ENCODE results near the gene SEL1L2. TPM values are rescaled to one million over a fixed set of nuclear protein-coding genes. Genes with fewer than 3 reads are reported as not detected.
"Not testable (repeated sequence)": the region's sequence is repeated elsewhere in the genome, so short reads cannot be mapped to it uniquely, and the experiment has no call there.

SEL1L2 gene
- total RNA-seq, 1 donor from 2014 or later, result not detected

DNA sequence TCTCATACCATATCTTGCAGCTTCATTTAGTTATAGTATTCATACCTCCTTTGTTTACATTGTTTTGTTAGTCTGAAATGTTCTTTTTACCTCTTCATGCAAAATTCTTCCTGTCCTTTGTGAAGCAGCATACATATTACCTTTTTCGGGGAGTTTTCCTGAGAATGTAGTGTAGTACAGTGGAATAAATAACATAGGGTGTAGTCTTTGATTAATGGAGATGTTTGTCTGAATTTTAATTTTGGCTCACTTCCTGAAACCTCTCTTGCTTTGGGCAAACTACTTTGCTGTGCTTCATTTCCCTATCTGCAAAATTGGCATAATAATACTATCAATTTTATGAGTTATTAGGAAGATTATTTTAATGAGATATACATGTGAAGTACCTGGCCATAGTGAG lies 10.5 kb upstream of the SEL1L2 start:
- no peak for DNase-seq (ENCODE audit: low read depth)
- H3K4me3 ChIP-seq (ENCODE audit: low read depth, low read length), result no peak overlapping the region
- TF ChIP-seq, protein P1, sequence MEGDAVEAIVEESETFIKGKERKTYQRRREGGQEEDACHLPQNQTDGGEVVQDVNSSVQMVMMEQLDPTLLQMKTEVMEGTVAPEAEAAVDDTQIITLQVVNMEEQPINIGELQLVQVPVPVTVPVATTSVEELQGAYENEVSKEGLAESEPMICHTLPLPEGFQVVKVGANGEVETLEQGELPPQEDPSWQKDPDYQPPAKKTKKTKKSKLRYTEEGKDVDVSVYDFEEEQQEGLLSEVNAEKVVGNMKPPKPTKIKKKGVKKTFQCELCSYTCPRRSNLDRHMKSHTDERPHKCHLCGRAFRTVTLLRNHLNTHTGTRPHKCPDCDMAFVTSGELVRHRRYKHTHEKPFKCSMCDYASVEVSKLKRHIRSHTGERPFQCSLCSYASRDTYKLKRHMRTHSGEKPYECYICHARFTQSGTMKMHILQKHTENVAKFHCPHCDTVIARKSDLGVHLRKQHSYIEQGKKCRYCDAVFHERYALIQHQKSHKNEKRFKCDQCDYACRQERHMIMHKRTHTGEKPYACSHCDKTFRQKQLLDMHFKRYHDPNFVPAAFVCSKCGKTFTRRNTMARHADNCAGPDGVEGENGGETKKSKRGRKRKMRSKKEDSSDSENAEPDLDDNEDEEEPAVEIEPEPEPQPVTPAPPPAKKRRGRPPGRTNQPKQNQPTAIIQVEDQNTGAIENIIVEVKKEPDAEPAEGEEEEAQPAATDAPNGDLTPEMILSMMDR (conservative IDR thresholded peaks at IDR 0.05; ENCODE audit: low read depth, low read length), result no peak

DNA sequence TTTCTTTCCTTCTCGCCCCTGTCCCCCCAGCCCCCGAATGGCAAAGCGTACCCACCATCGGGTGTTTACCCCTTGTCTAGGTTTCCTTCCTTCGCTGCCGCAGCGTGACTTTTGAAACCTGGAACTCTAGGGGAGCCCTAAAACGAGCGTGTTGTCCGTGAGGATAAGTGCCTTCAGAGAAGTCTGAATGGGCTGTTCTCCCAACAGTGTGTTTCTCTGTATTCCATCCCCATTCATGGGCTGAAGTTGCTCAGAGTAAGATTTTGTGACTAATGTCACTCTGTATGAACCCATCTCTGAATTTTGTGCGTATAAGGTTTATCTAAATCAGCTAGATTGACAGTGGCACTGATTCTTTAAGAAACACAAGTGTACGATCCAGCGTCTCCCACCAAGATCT lies 5.9 kb upstream of the SEL1L2 start:
- TF ChIP-seq, protein P1 (conservative IDR thresholded peaks at IDR 0.05; ENCODE audit: low read depth, low read length), result no peak
- no peak for DNase-seq (ENCODE audit: low read depth)
- H3K4me3 ChIP-seq (ENCODE audit: low read depth, low read length), result peak overlapping the region; percentile 83

DNA sequence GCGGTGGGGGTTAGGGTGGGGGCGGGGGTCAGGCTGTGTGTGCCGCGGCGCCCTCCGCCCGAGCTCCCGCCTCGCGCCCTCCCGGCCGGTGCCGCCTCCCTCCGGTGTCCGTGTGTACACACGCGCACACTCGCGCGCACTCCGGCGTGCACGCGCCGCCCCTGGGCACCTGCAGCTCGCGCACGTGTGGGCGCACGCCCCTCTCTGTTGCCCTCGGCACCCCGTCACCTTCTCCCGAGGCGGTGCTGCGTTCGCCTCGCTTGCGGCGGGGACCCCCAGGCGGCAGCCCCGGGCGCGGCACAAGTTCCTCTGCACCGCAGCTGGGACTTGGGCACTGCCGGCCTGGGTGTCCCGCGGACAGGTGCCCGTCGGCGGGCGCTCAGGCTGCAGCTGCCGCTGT lies 5.4 kb upstream of the SEL1L2 start:
- H3K4me3 ChIP-seq (ENCODE audit: low read depth, low read length), result peak overlapping the region; percentile 83
- TF ChIP-seq, protein P1 (conservative IDR thresholded peaks at IDR 0.05; ENCODE audit: low read depth, low read length), result no peak
- no peak for DNase-seq (ENCODE audit: low read depth)

DNA sequence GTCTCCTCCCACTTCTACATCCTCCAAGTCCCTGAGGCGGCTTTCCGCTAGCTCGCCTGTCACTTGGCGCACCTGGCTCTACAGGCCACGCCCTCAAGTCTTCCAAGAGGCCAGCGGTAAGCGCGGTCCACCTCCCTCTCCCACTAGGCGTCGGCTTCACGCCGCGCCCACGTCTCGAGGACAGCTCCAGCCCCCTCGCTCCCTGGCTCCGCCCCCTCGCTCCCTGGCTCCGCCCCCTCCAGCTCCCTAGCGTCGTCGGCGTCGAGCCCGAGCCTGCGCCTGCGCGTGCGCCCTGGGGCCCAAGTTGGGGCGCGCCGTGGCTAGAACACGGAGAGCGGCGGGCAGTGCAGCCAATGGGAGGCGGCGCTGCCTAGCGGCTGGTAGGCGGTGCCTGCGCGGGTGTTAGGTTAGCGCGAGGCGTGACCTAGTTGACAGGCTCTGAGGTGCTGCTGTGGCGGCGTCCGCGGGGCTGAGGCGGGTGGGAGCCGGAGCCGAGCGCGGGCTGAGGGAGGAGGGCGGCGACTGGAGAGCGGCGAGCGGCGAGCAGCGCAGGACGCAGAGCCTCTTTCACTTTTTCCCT lies 4.8 kb upstream of the SEL1L2 start, which contains the start of gene MACROD2:
Gene MACROD2, plus strand, starts transcription at position 431 of the 580 bp plus-strand sequence.
- peak; percentile 38 for DNase-seq (ENCODE audit: low read depth)
- TF ChIP-seq, protein P1 (conservative IDR thresholded peaks at IDR 0.05; ENCODE audit: low read depth, low read length), result no peak
- peak within 1 kb of the TSS; percentile 83 for H3K4me3 ChIP-seq (ENCODE audit: low read depth, low read length)

DNA sequence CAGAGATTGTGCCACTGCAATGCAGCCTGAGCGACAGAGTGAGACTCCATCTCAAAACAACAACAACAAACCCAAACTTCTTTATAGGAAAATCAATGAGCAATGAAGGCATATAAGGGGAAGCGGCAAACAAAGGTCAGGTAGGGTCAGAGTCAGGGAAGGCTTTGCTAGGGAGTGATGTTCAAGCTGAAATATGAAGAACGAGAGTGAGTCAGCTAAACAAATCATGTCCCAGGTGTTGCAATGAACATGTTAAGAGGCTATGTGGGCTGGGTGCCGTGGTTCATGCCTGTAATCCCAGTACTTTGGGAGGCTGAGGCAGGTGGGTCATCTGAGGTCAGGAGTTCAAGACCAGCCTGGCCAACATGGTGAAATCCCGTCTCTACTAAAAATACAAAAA lies 1.5 kb upstream of the SEL1L2 start:
- DNase-seq (ENCODE audit: low read depth); H3K4me3 ChIP-seq (ENCODE audit: low read depth, low read length): not testable (repeated sequence)

DNA sequence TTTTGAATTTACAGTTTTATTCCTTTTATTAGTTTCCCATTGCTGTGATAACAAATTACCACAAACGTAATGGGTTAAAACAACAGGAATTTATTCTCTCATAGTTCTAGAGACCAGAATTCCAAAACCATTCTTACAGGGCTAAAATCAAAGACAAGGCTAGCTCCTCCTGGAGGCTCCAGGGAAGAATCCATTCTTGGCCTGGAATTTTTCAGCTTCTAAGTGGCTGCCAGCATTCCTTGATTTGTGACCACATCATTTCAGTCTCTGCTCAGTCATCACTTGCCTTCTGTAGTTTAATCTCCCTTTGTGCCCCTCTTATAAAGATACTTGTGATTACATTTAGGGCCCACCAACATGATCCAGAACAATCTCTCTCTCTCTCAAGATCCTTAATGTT lies 897 bp upstream of the SEL1L2 start:
- H3K4me3 ChIP-seq (ENCODE audit: low read depth, low read length), result no peak overlapping the region
- no peak for DNase-seq (ENCODE audit: low read depth)
- TF ChIP-seq, protein P1 (conservative IDR thresholded peaks at IDR 0.05; ENCODE audit: low read depth, low read length), result no peak

DNA sequence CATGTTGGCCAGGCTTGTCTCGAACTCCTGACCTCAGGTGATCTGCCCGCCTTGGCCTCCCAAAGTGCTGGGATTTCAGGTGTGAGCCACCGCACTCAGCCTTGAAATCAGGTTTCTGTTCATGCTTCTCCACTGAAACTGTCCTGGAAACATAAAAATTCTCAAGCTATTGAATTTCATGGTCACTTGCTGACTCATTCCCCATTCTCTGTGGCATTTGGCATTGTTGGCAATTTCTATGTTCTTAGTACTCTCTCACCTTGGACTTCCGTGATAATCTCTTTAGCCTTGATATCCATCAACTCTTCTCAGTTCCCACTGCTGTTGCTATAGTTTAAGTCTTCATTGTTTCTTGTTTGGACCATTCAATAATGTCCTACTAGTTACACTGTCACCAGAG lies 6.2 kb downstream of the SEL1L2 start:
- H3K4me3 ChIP-seq (ENCODE audit: low read depth, low read length), result no peak overlapping the region
- no peak for DNase-seq (ENCODE audit: low read depth)
- TF ChIP-seq, protein P1 (conservative IDR thresholded peaks at IDR 0.05; ENCODE audit: low read depth, low read length), result no peak
